Heart left ventricle (tissue), 13 donors: Measurements from ENCODE around the gene UROC1.

Experiments used
- CTCF ChIP-seq, 12 donors: fragments of 200-600 bp; sonication (generic) in 4 of 12; IDR thresholded peaks; one replicate each; pipeline versions ENCODE4 v1.5.0 to v1.8.0; 2018 to 2022; ENCODE audit warnings: antibody characterized with exemption in 12 of 12, mild to moderate bottlenecking in 5 of 12
- POLR2A ChIP-seq, 2 donors: fragments of 450-650 bp; IDR thresholded peaks; one replicate each; pipeline ENCODE4 v1.6.1; 2017; ENCODE audit warnings: antibody characterized with exemption in 2 of 2, mild to moderate bottlenecking in 2 of 2, moderate library complexity in 2 of 2
- donor health status: ischemic (EF 13 %, LVEDD 7.1; RV severe dilation, severe dysfunction).
- donor health status: DM: no; HTN: yes; CAD: no.
- donor health status: DM: no; HTN: no; CAD: no.
- donor health status: ischemic (EF 25% LVEDD 6.9; RV normal size, moderate dysfunction).
- donor health status: ischemic (EF 25% LVEDD 5.7; RV mildly dilated, moderate dysfunction).
- donor health status: ischemic (EF 35%, LVEDD 5.7; RV mildly dilated, moderate dysfunction).
- donor health status: nonischemic (EF 11% LVEDD 7.7; RV severe dilation, severe dysfunction).
- donor health status: DM: yes; HTN: yes; CAD: no.
- donor health status: PGD.
- donor health status: ischemic (EF 29% LVEDD 5.4; RV normal size, mild dysfunction).
- donor health status: nonischemic (EF 23%, LVEDD 6.1; RV moderate dilation, normal function).

GRCh38 chr3:126479642-126480041 lies 37.9 kb downstream of the UROC1 start:
- no peak for TF ChIP-seq CTCF (IDR thresholded peaks at IDR 0.05)
- TF ChIP-seq POLR2A (IDR thresholded peaks at IDR 0.05), result no peak
